KMS-11 (cell line): Measurements from ENCODE around the gene PDE8A.

Source experiments
- H2AFZ ChIP-seq: fragments of 200-600 bp; sonication (generic); 2 replicates; pipeline ENCODE4 v1.6.1; 2016; ENCODE audit warnings: antibody characterized with exemption, mixed run types, low read depth
- H3K27ac ChIP-seq: fragments of 200-600 bp; sonication (generic); 2 replicates; pipeline ENCODE4 v1.6.1; 2016; ENCODE audit warnings: mild to moderate bottlenecking, mixed run types
- H3K27me3 ChIP-seq: fragments of 200-600 bp; sonication (generic); 2 replicates; pipeline ENCODE4 v1.6.1; 2017; ENCODE audit warnings: mild to moderate bottlenecking, low read depth, mixed run types, moderate library complexity; ENCODE audit not compliant: insufficient read depth
- H3K36me3 ChIP-seq: fragments of 200-600 bp; sonication (generic); 2 replicates; pipeline ENCODE4 v1.6.1; 2017; ENCODE audit warnings: mild to moderate bottlenecking, mixed run types; ENCODE audit not compliant: insufficient read depth
- H3K4me1 ChIP-seq: fragments of 200-600 bp; sonication (generic); 2 replicates; pipeline ENCODE4 v1.6.1; 2016; ENCODE audit warnings: mild to moderate bottlenecking, low read depth, mixed run types; ENCODE audit not compliant: poor library complexity, severe bottlenecking
- H3K4me2 ChIP-seq: fragments of 200-600 bp; sonication (generic); 2 replicates; pipeline ENCODE4 v1.7.0; 2016; ENCODE audit warnings: mild to moderate bottlenecking, mixed run types
- H3K4me3 ChIP-seq: fragments of 200-600 bp; sonication (generic); IDR thresholded peaks from 2 replicates; pipeline ENCODE4 v1.6.1; 2017; ENCODE audit warnings: low read depth, low read length, mixed read lengths; ENCODE audit not compliant: insufficient read depth
- H3K79me2 ChIP-seq: fragments of 200-600 bp; sonication (generic); 2 replicates; pipeline ENCODE4 v1.6.1; 2016; ENCODE audit warnings: low read depth, mixed run types; ENCODE audit not compliant: insufficient read depth
- H3K9ac ChIP-seq: fragments of 200-600 bp; sonication (generic); 2 replicates; pipeline ENCODE4 v1.6.1; 2016; ENCODE audit warnings: mild to moderate bottlenecking, mixed run types
- H4K20me1 ChIP-seq: fragments of 200-600 bp; sonication (generic); 2 replicates; pipeline ENCODE4 v1.6.1; 2016; ENCODE audit warnings: mild to moderate bottlenecking, mixed run types; ENCODE audit not compliant: insufficient read depth
- CTCF ChIP-seq: fragments of 200-600 bp; sonication (generic); conservative IDR thresholded peaks from 2 replicates; pipeline ENCODE4 v1.6.1; 2017; ENCODE audit warnings: low read depth, mild to moderate bottlenecking, antibody characterized with exemption, low read length, moderate library complexity, mixed read lengths

The PDE8A gene

GRCh38 chr15:85005746-85006145 lies 24.1 kb downstream of the PDE8A start:
- Histone ChIP-seq H4K20me1 (no peaks in the 10 kb centered on the region), H3K4me3 (no peak overlapping the region), H3K4me2 (no peak overlapping the region), H3K27ac (no peak overlapping the region), H2AFZ (no peak overlapping the region), H3K9ac (no peak overlapping the region), H3K27me3 (no peaks in the 10 kb centered on the region), H3K79me2 (peaks cover 16% of the 10 kb centered on the region; the same call in 1 of the 2 replicates), H3K36me3 (no peaks in the 10 kb centered on the region), H3K4me1 (peaks cover 50% of the 10 kb centered on the region)
- TF ChIP-seq CTCF, result no peak

- peaks cover 45% of the 10 kb centered on the region for H3K4me1 ChIP-seq
Observed at GRCh38 chr15:85006201-85006600, 24.5 kb downstream of the PDE8A start.

GRCh38 chr15:85006655-85007054 lies 25.0 kb downstream of the PDE8A start:
- Histone ChIP-seq H3K27ac (no peak overlapping the region), H3K9ac (no peak overlapping the region), H3K36me3 (no peaks in the 10 kb centered on the region), H3K4me1 (peaks cover 40% of the 10 kb centered on the region), H2AFZ (no peak overlapping the region), H3K4me3 (no peak overlapping the region), H3K27me3 (no peaks in the 10 kb centered on the region), H3K79me2 (peaks cover 11% of the 10 kb centered on the region; the same call in 1 of the 2 replicates), H4K20me1 (no peaks in the 10 kb centered on the region), H3K4me2 (no peak overlapping the region)
- no peak for TF ChIP-seq CTCF

More at GRCh38 chr15:85006201-85006600, 24.5 kb downstream of the PDE8A start:
- Histone ChIP-seq H3K9ac (no peak overlapping the region), H3K27me3 (no peaks in the 10 kb centered on the region), H2AFZ (no peak overlapping the region), H3K36me3 (no peaks in the 10 kb centered on the region), H3K4me2 (no peak overlapping the region), H4K20me1 (no peaks in the 10 kb centered on the region), H3K4me3 (no peak overlapping the region), H3K79me2 (peaks cover 11% of the 10 kb centered on the region; the same call in 1 of the 2 replicates), H3K27ac (no peak overlapping the region)
- no peak for TF ChIP-seq CTCF

GRCh38 chr15:85007137-85007536 lies 25.5 kb downstream of the PDE8A start:
- no peak overlapping the region for H3K4me3 ChIP-seq
- TF ChIP-seq CTCF, result no peak
- H3K79me2 ChIP-seq, result peaks cover 7% of the 10 kb centered on the region; the same call in 1 of the 2 replicates
- no peaks in the 10 kb centered on the region for H3K27me3 ChIP-seq
- no peaks in the 10 kb centered on the region for H3K36me3 ChIP-seq
- H2AFZ ChIP-seq, result no peak overlapping the region
- H3K4me1 ChIP-seq, result peaks cover 36% of the 10 kb centered on the region
- no peak overlapping the region for H3K27ac ChIP-seq
- H3K4me2 ChIP-seq, result no peak overlapping the region
- no peak overlapping the region for H3K9ac ChIP-seq
- no peaks in the 10 kb centered on the region for H4K20me1 ChIP-seq
